Peyer's patch (tissue), 4 donors: ENCODE results near the gene HSD17B12.

Experiments
- CTCF ChIP-seq, 6 experiments: fragments of 450-650 bp in 4 of 6; fragments of 200-600 bp in 2 of 6; sonication (generic) in 1 of 6; IDR thresholded peaks; one replicate each; pipeline ENCODE4 v1.5.1; 2017 to 2019; ENCODE audit warnings: antibody characterized with exemption in 6 of 6, mild to moderate bottlenecking in 3 of 6, moderate library complexity in 1 of 6
- POLR2A ChIP-seq, 2 donors: fragments of 450-650 bp; IDR thresholded peaks; one replicate each; pipeline ENCODE4 v1.5.1; 2017; ENCODE audit warnings: antibody characterized with exemption in 2 of 2, mild to moderate bottlenecking in 2 of 2, moderate library complexity in 2 of 2

GRCh38 chr11:43689167-43689566 is 8.6 kb downstream of the HSD17B12 start:
- TF ChIP-seq POLR2A (IDR thresholded peaks at IDR 0.05): no peak
- no peak for TF ChIP-seq CTCF (IDR thresholded peaks at IDR 0.05)
